ENCODE data around the gene RHOG.

Gene RHOG

DNA sequence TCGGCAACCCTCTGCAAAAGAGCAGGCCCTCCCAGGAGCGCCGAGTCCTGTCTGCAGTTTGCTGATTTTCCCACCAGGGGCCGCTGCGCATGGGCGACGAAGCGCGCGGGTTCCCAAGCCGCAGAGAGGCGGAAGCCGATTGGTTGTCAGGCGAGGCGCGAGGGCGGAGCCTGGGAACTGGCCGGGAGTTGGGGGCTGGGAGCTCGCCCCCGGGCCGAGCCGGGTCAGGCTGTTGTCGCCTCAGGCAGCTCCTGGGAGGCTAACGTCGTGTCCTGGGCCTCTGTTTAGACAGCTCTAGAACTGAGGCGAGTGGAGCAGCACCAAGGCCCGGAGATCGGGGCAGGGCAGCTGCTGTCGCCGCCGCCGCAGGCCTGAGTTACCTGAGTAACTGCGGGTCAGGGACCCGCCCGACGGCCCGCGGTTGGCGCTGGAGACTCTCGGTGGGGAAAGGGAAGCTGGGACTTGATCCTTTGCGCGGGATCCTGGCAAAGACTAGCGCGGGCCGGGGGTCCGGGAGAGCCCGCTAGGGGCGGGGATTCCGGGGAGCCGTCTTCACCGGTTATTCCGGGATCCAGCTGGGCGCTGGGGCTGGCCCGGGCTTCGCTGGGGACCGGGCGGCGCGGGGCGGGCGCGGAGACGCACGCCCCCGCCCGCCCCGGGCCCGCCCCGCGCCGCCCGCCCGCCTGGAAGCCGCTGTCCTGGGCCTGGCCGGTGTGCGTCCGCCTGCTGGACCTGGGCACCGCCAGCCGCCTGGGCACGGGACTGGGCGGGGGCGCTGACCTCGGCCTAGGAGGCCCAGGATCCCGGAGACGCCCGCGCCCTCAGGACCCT, 14.4 kb upstream of the RHOG start, which contains the start of gene STIM1:
TSS of gene STIM1 (plus strand) at position 688 of the 831 bp plus-strand sequence. CDS start 607 bp downstream, outside the sequence.
- Histone ChIP-seq H3K9ac (peak within 1 kb of the TSS; percentile 80), H3K4me2 (peak within 1 kb of the TSS; percentile 86), H2AFZ (ENCODE audit: low read depth) (peak within 1 kb of the TSS; percentile 86), H3K27me3 (ENCODE audit: insufficient read depth, low read depth) (no peaks in the 10 kb centered on the region), H3K79me2 (ENCODE audit: insufficient read depth, low read depth) (peaks cover 45% of the 10 kb centered on the region), H3K27ac (peak within 1 kb of the TSS; percentile 94), H3K4me1 (ENCODE audit: low read depth, poor library complexity, severe bottlenecking) (peaks cover 65% of the 10 kb centered on the region), H3K36me3 (ENCODE audit: insufficient read depth) (no peaks in the 10 kb centered on the region), H4K20me1 (ENCODE audit: insufficient read depth) (no peaks in the 10 kb centered on the region), H3K4me3 (IDR thresholded peaks at IDR 0.05; ENCODE audit: insufficient read depth, low read depth, low read length) (no peak within 1 kb of the TSS)
- TF ChIP-seq, protein P1, sequence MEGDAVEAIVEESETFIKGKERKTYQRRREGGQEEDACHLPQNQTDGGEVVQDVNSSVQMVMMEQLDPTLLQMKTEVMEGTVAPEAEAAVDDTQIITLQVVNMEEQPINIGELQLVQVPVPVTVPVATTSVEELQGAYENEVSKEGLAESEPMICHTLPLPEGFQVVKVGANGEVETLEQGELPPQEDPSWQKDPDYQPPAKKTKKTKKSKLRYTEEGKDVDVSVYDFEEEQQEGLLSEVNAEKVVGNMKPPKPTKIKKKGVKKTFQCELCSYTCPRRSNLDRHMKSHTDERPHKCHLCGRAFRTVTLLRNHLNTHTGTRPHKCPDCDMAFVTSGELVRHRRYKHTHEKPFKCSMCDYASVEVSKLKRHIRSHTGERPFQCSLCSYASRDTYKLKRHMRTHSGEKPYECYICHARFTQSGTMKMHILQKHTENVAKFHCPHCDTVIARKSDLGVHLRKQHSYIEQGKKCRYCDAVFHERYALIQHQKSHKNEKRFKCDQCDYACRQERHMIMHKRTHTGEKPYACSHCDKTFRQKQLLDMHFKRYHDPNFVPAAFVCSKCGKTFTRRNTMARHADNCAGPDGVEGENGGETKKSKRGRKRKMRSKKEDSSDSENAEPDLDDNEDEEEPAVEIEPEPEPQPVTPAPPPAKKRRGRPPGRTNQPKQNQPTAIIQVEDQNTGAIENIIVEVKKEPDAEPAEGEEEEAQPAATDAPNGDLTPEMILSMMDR (conservative IDR thresholded peaks at IDR 0.05; ENCODE audit: low read depth, low read length), result peak; percentile 90

DNA sequence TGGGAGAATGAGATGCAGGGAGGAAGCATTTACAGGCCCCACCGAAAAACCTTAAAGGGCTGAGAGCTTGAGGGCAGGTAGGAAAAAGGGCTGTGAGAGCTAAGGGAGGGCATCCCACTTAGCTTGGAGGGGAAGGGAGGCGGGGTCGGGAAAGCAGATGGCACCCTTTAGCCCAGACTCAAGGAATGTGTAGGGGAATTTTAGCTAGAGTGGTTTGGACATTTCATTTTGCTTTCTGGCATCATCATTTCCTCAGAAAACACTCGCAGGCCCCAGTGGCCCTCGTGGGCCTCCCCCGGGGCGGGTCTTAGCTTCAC, 13.9 kb upstream of the RHOG start:
- TF ChIP-seq, protein P1 (conservative IDR thresholded peaks at IDR 0.05; ENCODE audit: low read depth, low read length), result no peak
- Histone ChIP-seq H3K4me2 (peak overlapping the region; percentile 86), H3K79me2 (ENCODE audit: insufficient read depth, low read depth) (peaks cover 40% of the 10 kb centered on the region), H3K27me3 (ENCODE audit: insufficient read depth, low read depth) (no peaks in the 10 kb centered on the region), H4K20me1 (ENCODE audit: insufficient read depth) (no peaks in the 10 kb centered on the region), H2AFZ (ENCODE audit: low read depth) (peak overlapping the region; percentile 86), H3K27ac (peak overlapping the region; percentile 94), H3K4me1 (ENCODE audit: low read depth, poor library complexity, severe bottlenecking) (peaks cover 60% of the 10 kb centered on the region), H3K36me3 (ENCODE audit: insufficient read depth) (no peaks in the 10 kb centered on the region), H3K4me3 (IDR thresholded peaks at IDR 0.05; ENCODE audit: insufficient read depth, low read depth, low read length) (no peak overlapping the region), H3K9ac (peak overlapping the region; percentile 80)

DNA sequence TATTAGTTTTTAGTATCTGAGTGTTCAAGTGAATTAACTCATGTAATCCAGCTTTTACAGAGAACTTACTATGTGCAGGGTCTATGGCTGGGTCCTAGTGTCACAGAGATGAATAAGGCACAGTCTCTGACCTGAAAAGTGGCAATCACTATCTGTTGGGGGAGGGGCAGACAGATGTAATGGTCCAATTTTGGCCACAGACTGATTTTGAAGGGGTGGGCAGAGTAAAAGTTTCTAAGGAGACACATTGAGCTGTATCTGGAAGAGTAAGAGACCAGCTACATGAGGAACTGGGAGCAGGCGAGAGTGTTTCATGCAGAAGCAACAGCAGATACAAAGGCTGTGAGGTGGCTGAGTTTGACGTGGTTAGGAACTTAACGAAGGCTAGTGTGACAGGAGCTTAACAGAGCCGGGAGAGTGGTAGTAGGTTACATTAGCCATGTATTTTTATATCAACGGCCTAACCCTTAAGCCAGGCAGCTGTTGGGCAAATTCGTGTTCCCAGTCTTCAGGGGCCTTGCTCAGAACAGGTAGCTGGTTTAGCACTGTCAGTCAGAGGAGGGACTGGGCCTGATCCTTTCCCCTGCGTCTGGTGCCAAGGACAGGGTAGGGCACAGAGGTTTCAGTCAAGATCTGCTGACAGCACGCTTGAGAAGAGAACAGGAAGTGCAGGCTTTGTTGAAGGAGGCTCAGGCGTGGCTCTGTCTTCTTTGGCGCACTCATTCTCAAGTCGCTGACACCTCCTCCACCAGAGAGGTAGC, 13.3 kb upstream of the RHOG start:
- peak overlapping the region; percentile 80 for H3K9ac ChIP-seq
- H3K27me3 ChIP-seq (ENCODE audit: insufficient read depth, low read depth), result no peaks in the 10 kb centered on the region
- H3K36me3 ChIP-seq (ENCODE audit: insufficient read depth), result no peaks in the 10 kb centered on the region
- H3K79me2 ChIP-seq (ENCODE audit: insufficient read depth, low read depth), result peaks cover 34% of the 10 kb centered on the region
- no peak overlapping the region for H3K4me3 ChIP-seq (IDR thresholded peaks at IDR 0.05; ENCODE audit: insufficient read depth, low read depth, low read length)
- H3K27ac ChIP-seq, result peak overlapping the region; percentile 94
- TF ChIP-seq, protein P1 (conservative IDR thresholded peaks at IDR 0.05; ENCODE audit: low read depth, low read length), result no peak
- peak overlapping the region; percentile 86 for H3K4me2 ChIP-seq
- H4K20me1 ChIP-seq (ENCODE audit: insufficient read depth), result no peaks in the 10 kb centered on the region
- peak overlapping the region; percentile 86 for H2AFZ ChIP-seq (ENCODE audit: low read depth)
- peaks cover 58% of the 10 kb centered on the region for H3K4me1 ChIP-seq (ENCODE audit: low read depth, poor library complexity, severe bottlenecking)

DNA sequence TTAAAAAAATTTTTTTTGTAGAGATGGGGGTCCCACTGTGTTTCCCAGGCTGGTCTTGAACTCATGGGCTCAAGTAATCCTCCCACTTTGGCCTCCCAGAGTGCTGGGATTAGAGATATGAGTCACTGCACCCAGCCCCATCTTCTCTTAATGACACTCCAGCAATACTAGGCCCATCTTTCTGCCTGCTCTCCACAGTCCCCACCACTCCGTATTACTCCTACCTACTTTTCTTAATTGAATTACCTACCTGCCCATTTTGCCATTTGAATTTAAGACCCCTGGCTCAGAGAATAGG, 12.7 kb upstream of the RHOG start:
- Histone ChIP-seq H2AFZ (ENCODE audit: low read depth) (peak overlapping the region; percentile 86), H3K4me3 (IDR thresholded peaks at IDR 0.05; ENCODE audit: insufficient read depth, low read depth, low read length) (no peak overlapping the region), H3K79me2 (ENCODE audit: insufficient read depth, low read depth) (peaks cover 28% of the 10 kb centered on the region), H3K9ac (no peak overlapping the region), H3K36me3 (ENCODE audit: insufficient read depth) (no peaks in the 10 kb centered on the region), H3K27me3 (ENCODE audit: insufficient read depth, low read depth) (no peaks in the 10 kb centered on the region), H4K20me1 (ENCODE audit: insufficient read depth) (no peaks in the 10 kb centered on the region), H3K4me1 (ENCODE audit: low read depth, poor library complexity, severe bottlenecking) (peaks cover 53% of the 10 kb centered on the region), H3K27ac (peak overlapping the region; percentile 94), H3K4me2 (peak overlapping the region; percentile 86)
- TF ChIP-seq, protein P1 (conservative IDR thresholded peaks at IDR 0.05; ENCODE audit: low read depth, low read length), result no peak

Measured in KMS-11 (cell line).